CD1c-positive myeloid dendritic cell (primary cell): Measurements from ENCODE around the gene ARHGEF25.
A peak's percentile ranks its signal among the peaks of the same experiment; 100 is the strongest.
"Not testable (repeated sequence)": the region's sequence is repeated elsewhere in the genome, so short reads cannot be mapped to it uniquely, and the experiment has no call there.

Source experiments
- DNase-seq: peaks from one replicate; pipeline ENCODE4 v3.0.0-alpha.2; 2016; ENCODE audit errors: extremely low spot score

ARHGEF25 gene

GRCh38 chr12:57609101-57609780, 2.0 kb upstream of the ARHGEF25 start:
- DNase-seq, result no peak

GRCh38 chr12:57609781-57610553, 1.3 kb upstream of the ARHGEF25 start:
- no peak for DNase-seq

- DNase-seq, result no peak
These were observed 604 bp upstream of the ARHGEF25 start for GRCh38 chr12:57610554-57611107.

- DNase-seq, result no peak
These were observed 834 bp downstream of the ARHGEF25 start for GRCh38 chr12:57611827-57612710.

- DNase-seq, result no peak
These were observed 1.6 kb downstream of the ARHGEF25 start for GRCh38 chr12:57612711-57613426.

GRCh38 chr12:57613427-57614109, 2.3 kb downstream of the ARHGEF25 start:
- DNase-seq, result no peak

- DNase-seq, result no peak
These were observed 3.1 kb downstream of the ARHGEF25 start for GRCh38 chr12:57614178-57614947.

- no peak for DNase-seq
These were observed 3.8 kb downstream of the ARHGEF25 start for GRCh38 chr12:57614948-57615500.

- DNase-seq, result no peak
These were observed 4.4 kb downstream of the ARHGEF25 start for GRCh38 chr12:57615637-57616036.

- no peak for DNase-seq
These were observed 5.3 kb downstream of the ARHGEF25 start for GRCh38 chr12:57616383-57617101.

GRCh38 chr12:57617942-57618341, 6.7 kb downstream of the ARHGEF25 start:
- no peak for DNase-seq

- DNase-seq, result not testable (repeated sequence)
These were observed 7.2 kb downstream of the ARHGEF25 start for GRCh38 chr12:57618431-57618830.

GRCh38 chr12:57618966-57619433, 7.8 kb downstream of the ARHGEF25 start:
- DNase-seq, result no peak

GRCh38 chr12:57619434-57620244, 8.4 kb downstream of the ARHGEF25 start:
- DNase-seq, result no peak

- no peak for DNase-seq
These were observed 9.2 kb downstream of the ARHGEF25 start for GRCh38 chr12:57620245-57620935.

GRCh38 chr12:57620936-57621496, 9.8 kb downstream of the ARHGEF25 start:
- peak; percentile 51 for DNase-seq
